Heart left ventricle (tissue), 16 donors: ENCODE results near the gene C5orf47. TPM values are rescaled to one million over a fixed set of nuclear protein-coding genes. Genes with fewer than 3 reads are reported as not detected.
"Not testable (repeated sequence)": the region's sequence is repeated elsewhere in the genome, so short reads cannot be mapped to it uniquely, and the experiment has no call there.

Source experiments
- ATAC-seq, 4 donors: fragments of 200-7000 bp; cut with Tn5 transposase; one replicate each; pipeline ENCODE4 v1.9.1; 2020 to 2022; ENCODE audit warnings: moderate library complexity in 4 of 4, mild to moderate bottlenecking in 3 of 4, moderate number of reproducible peaks in 1 of 4
- DNase-seq, 5 donors: peaks; one replicate each; pipeline ENCODE4 v3.0.0-alpha.2; 2020
- H3K27ac ChIP-seq, 12 donors: fragments of 200-600 bp; sonication (generic) in 4 of 12; one replicate each; pipeline versions ENCODE4 v1.5.0 to v1.8.0; 2016 to 2022; ENCODE audit warnings: mild to moderate bottlenecking in 2 of 12
- H3K27me3 ChIP-seq, 9 donors: fragments of 200-600 bp; sonication (generic) in 2 of 9; one replicate each; pipeline versions ENCODE4 v1.5.1 to v1.8.0; 2016 to 2022; ENCODE audit warnings: mild to moderate bottlenecking in 3 of 9
- H3K36me3 ChIP-seq, 9 donors: fragments of 200-600 bp; sonication (generic) in 2 of 9; one replicate each; pipeline versions ENCODE4 v1.5.0 to v1.8.0; 2018 to 2022; ENCODE audit warnings: mild to moderate bottlenecking in 2 of 9
- H3K4me1 ChIP-seq, 12 donors: fragments of 200-600 bp; sonication (generic) in 4 of 12; one replicate each; pipeline versions ENCODE4 v1.5.0 to v1.8.0; 2016 to 2022; ENCODE audit warnings: mild to moderate bottlenecking in 3 of 12
- H3K4me3 ChIP-seq, 12 donors: fragments of 200-600 bp; sonication (generic) in 4 of 12; one replicate each; pipeline versions ENCODE4 v1.5.0 to v1.8.0; 2017 to 2022; ENCODE audit warnings: mild to moderate bottlenecking in 9 of 12, moderate library complexity in 4 of 12
- H3K9me3 ChIP-seq, 12 donors: fragments of 200-600 bp; sonication (generic) in 4 of 12; one replicate each; pipeline versions ENCODE4 v1.5.0 to v1.8.0; 2016 to 2022; ENCODE audit warnings: mild to moderate bottlenecking in 1 of 12
- POLR2A ChIP-seq, 2 donors: fragments of 450-650 bp; IDR thresholded peaks; one replicate each; pipeline ENCODE4 v1.6.1; 2017; ENCODE audit warnings: antibody characterized with exemption in 2 of 2, mild to moderate bottlenecking in 2 of 2, moderate library complexity in 2 of 2
- WGBS, 4 donors: extraction: QIAGEN DNeasy Blood & Tissue Kit in 2 of 4; methylation state at CpG; one replicate each; pipeline versions ENCODE4 v1.1.5 to v1.1.7; 2013 to 2018; 5-methylcytosine and 5-hydroxymethylcytosine counted together
- intact Hi-C, 10 donors: fragments of 100-400 bp; cut with DNase I; formaldehyde crosslinking; loops; one replicate each; pipeline versions ENCODE4 v1.11.1 to v1.14.2; 2022
- polyA plus RNA-seq, 2 donors: library from polyadenylated mRNA; stranded (reverse); fragments of 200-250 nt; gene quantifications; one replicate each; pipeline ENCODE4 v1.2.3, GENCODE V29; 2013
- total RNA-seq, 9 donors: library from RNA; depleted of rRNA in 2 of 9; stranded (reverse); fragments of >200 nt in 2 of 9; fragmentation: NEBNext Ultra II Directional in 3 of 9; extraction: Animal tissue kit (Norgen Biotek cat#: 25700) in 3 of 9; gene quantifications; one replicate each; pipeline versions ENCODE4 v1.1.0 to v1.2.4, GENCODE V29; 2016 to 2023
- TF ChIP-seq, protein P1 (sequence below), 12 donors: fragments of 200-600 bp; sonication (generic) in 4 of 12; IDR thresholded peaks; one replicate each; pipeline versions ENCODE4 v1.5.0 to v1.8.0; 2018 to 2022; ENCODE audit warnings: antibody characterized with exemption in 12 of 12, mild to moderate bottlenecking in 5 of 12
- donor health status: ischemic (EF 13 %, LVEDD 7.1; RV severe dilation, severe dysfunction).
- donor health status: healthy with polysubstance abuse.
- donor health status: DM: no; HTN: yes; CAD: no.
- donor health status: DM: no; HTN: no; CAD: no.
- donor health status: ischemic (EF 25% LVEDD 6.9; RV normal size, moderate dysfunction).
- donor health status: ischemic (EF 25% LVEDD 5.7; RV mildly dilated, moderate dysfunction).
- donor health status: healthy.
- donor health status: DM: yes; HTN: yes; CAD: no.
- donor health status: ischemic (EF 35%, LVEDD 5.7; RV mildly dilated, moderate dysfunction).
- donor health status: nonischemic (EF 11% LVEDD 7.7; RV severe dilation, severe dysfunction).
- donor health status: DM: yes; HTN: yes; CAD: no.
- donor health status: PGD.
- donor health status: ischemic (EF 29% LVEDD 5.4; RV normal size, mild dysfunction).
- donor health status: nonischemic (EF 23%, LVEDD 6.1; RV moderate dilation, normal function).

C5orf47 gene
- total and polyA plus RNA-seq, 11 donors, result 0.12 to 0.58 (median 0.15) TPM; not detected in 7

DNA sequence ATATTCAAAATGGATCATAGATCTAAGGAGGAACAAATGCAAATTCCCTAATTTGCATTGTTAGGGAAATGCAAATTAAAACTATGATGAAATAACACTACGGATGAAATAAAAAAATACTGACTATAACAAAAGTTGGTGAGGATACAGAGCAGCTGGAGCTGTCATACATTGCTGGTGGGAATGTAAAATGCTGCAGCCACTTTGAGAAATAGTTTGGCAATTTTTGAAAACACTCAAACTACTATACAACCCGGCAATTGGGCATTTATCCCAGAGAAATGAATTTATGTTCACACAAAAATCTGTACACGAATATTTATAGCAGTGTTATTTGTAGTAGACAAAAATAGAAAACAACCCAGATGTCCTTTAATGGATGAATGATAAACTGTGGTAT lies 22.5 kb downstream of the C5orf47 start:
- 39 to 56% (median 46%) methylated on average over 3 of the region's 3 CpGs for WGBS, 4 donors
- Histone ChIP-seq H3K27ac (no peak overlapping the region), H3K4me1 (no peaks in the 10 kb centered on the region), H3K36me3 (no peaks in the 10 kb centered on the region), H3K9me3 (no peaks in the 10 kb centered on the region), H3K27me3 (peaks cover 0 to 2% (median 0%) of the 10 kb centered on the region in 9 donors), H3K4me3 (no peak overlapping the region)
- DNase-seq (no peak), ATAC-seq (no peak)
- intact Hi-C loops, result no loop called here
- TF ChIP-seq, protein P1, sequence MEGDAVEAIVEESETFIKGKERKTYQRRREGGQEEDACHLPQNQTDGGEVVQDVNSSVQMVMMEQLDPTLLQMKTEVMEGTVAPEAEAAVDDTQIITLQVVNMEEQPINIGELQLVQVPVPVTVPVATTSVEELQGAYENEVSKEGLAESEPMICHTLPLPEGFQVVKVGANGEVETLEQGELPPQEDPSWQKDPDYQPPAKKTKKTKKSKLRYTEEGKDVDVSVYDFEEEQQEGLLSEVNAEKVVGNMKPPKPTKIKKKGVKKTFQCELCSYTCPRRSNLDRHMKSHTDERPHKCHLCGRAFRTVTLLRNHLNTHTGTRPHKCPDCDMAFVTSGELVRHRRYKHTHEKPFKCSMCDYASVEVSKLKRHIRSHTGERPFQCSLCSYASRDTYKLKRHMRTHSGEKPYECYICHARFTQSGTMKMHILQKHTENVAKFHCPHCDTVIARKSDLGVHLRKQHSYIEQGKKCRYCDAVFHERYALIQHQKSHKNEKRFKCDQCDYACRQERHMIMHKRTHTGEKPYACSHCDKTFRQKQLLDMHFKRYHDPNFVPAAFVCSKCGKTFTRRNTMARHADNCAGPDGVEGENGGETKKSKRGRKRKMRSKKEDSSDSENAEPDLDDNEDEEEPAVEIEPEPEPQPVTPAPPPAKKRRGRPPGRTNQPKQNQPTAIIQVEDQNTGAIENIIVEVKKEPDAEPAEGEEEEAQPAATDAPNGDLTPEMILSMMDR (IDR thresholded peaks at IDR 0.05), result no peak
- no peak for TF ChIP-seq POLR2A (IDR thresholded peaks at IDR 0.05)

DNA sequence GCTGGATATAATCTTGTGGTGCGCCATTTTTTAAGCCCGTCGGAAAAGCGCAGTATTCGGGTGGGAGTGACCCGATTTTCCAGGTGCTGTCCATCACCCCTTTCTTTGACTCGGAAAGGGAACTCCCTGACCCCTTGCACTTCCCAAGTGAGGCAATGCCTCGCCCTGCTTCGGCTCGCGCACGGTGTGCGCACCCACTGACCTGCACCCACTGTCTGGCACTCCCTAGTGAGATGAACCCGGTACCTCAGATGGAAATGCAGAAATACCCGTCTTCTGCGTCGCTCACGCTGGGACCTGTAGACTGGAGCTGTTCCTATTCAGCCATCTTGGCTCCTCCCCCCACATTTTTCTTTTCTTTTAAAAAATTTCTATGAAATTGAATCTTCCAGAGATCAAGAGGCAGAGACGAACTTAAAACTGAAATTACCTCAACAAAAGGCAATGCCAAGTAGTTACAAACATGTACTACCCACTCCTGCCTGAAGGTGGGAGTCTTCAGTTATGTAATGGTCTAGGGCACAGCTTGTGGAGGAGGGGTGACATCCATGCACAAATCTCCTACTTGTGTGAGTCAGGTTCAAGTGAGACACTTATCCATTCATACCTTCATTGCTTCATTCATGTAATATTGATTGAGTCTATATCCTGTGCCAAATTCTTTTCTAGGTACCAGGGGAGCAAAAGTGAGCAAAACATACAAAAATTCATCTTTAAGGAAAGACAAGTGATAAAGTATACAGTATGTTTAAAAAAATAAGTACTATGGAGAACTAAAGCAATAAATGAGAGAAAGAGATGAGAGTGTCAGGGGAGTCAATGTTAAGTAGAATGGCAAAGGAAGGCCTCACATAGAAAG lies 31.3 kb downstream of the C5orf47 start:
- H3K4me1 ChIP-seq, DNase-seq, H3K4me3 ChIP-seq, H3K9me3 ChIP-seq, H3K36me3 ChIP-seq, H3K27ac ChIP-seq, ATAC-seq, intact Hi-C loops: not testable (repeated sequence)
- 70 to 81% (median 75%) methylated on average over 6 to 19 of the region's 19 CpGs for WGBS, 4 donors
- H3K27me3 ChIP-seq, result peaks cover 0 to 13% (median 0%) of the 10 kb centered on the region in 9 donors
- TF ChIP-seq, protein P1 (IDR thresholded peaks at IDR 0.05), result peak; percentile 16 to 47 (median 30)

DNA sequence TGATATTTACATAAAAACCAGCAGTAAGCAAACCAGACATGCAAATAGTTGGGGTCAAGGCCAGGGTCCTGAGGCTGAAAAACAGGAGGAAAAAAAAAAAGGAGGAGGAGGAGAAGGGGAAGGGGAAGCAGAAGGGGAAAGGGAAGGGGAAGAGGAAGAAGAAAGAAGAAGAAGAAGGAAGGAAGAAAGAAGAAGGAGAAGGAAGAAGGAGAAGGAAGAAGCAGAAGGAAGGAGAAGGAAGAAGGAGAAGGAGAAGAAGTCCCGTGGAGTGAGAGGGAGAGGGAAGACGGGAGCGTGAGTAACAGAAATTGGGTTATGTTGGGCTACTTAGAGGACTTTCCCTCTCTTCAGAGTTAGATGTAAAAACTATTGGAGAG lies 31.9 kb downstream of the C5orf47 start:
- DNase-seq, result no peak
- ATAC-seq, result no peak
- no peaks in the 10 kb centered on the region for H3K36me3 ChIP-seq
- H3K4me3 ChIP-seq, result no peak overlapping the region
- H3K27me3 ChIP-seq, result peaks cover 0 to 13% (median 0%) of the 10 kb centered on the region in 9 donors
- intact Hi-C loops, result no loop called here
- no peaks in the 10 kb centered on the region for H3K9me3 ChIP-seq
- no peaks in the 10 kb centered on the region for H3K4me1 ChIP-seq
- TF ChIP-seq POLR2A (IDR thresholded peaks at IDR 0.05), result no peak
- TF ChIP-seq, protein P1 (IDR thresholded peaks at IDR 0.05), result no peak
- WGBS, 4 donors, result 82 to 86% (median 84%) methylated on average over 3 of the region's 3 CpGs
- no peak overlapping the region for H3K27ac ChIP-seq

DNA sequence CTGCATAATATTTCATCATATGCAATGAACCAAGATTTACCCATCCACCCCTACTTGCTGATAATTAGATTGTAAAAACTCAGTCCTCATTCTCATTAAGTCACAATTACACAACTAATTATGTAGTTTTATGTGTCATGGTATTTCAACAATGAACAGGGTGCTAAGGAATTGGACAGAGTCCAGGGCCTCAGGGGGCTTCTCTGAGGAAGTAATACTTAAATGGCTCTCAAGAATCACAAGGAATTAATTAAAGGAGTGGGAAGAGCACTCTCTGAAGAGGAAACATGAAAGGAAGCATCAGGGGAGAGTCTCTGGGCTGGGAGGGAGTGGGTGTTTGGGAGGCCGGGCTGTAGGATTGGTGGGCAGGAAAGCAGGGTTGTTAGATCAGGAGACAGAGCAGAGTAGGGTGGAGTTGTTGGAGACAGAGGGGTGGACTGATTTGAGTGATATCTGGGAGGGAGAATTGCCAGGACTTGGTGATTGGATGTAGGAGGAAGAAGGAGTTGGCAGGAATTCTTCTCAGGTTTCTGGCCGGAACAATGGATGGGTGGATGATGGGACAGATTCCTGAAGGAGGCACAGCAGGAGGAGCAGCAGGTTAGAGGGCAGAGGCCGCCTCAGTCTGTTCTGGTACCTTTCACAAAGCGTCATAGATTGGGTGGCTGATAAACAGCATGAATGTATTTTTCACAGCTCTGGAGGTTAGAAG lies 33.6 kb downstream of the C5orf47 start:
- intact Hi-C loops, result no loop called here
- Histone ChIP-seq H3K9me3 (no peaks in the 10 kb centered on the region), H3K4me3 (no peak overlapping the region), H3K27ac (no peak overlapping the region), H3K27me3 (peaks cover 0 to 13% (median 0%) of the 10 kb centered on the region in 9 donors), H3K36me3 (no peaks in the 10 kb centered on the region), H3K4me1 (no peaks in the 10 kb centered on the region)
- DNase-seq, result no peak
- 46 to 65% (median 58%) methylated on average over 4 of the region's 4 CpGs for WGBS, 4 donors
- TF ChIP-seq, protein P1 (IDR thresholded peaks at IDR 0.05), result no peak
- no peak for TF ChIP-seq POLR2A (IDR thresholded peaks at IDR 0.05)
- ATAC-seq, result no peak
